ENCODE data around the gene SPHK2. TPM values are rescaled to one million over a fixed set of nuclear protein-coding genes. Genes with fewer than 3 reads are reported as not detected.

SPHK2 gene
- polyA plus RNA-seq, 1 of the 3 experiments (the other 2 are of a cell fraction) = 14.8 TPM

DNA sequence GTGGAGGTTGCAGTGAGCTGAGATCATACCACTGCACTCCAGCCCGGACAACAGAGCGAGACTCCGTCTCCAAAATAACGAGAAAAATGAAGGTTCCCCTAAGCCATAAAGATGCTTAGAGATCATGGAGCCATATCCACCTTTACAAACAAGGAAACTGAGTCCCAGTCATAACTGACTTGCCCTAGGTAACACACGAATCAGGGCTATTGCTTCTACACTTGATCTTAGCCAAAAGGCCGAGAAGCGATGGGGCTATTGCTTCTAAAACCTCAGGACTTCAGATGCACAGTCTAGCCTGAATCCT lies 14.7 kb downstream of the SPHK2 start:
- Histone ChIP-seq H2AFZ (ENCODE audit: low read depth) (peak overlapping the region; percentile 32; the same call in 1 of the 2 replicates), H3K4me2 (peak overlapping the region; percentile 99), H3K9me2 (no peaks in the 10 kb centered on the region), H3K36me3 (replicated peaks in 1 of 2; ENCODE audit: control insufficient read depth in 1 of 2, insufficient read depth in 2 of 2, low read length in 1 of 2) (peaks cover 17 to 23% of the 10 kb centered on the region in 2 experiments), H3K27ac (ENCODE audit: low read depth in 2 of 2, low read length in 1 of 2) (peak overlapping the region; percentile 93 to 96), H3F3A (replicated peaks; ENCODE audit: insufficient read depth) (peaks cover 30% of the 10 kb centered on the region), H3K79me2 (ENCODE audit: insufficient read depth) (no peaks in the 10 kb centered on the region; the same call in 1 of the 2 replicates), H3K9ac (peak overlapping the region; percentile 81), H3K27me3 (ENCODE audit: insufficient read depth) (no peaks in the 10 kb centered on the region), H4K20me1 (ENCODE audit: insufficient read depth) (no peaks in the 10 kb centered on the region), H3K4me3 (ENCODE audit: low read depth in 2 of 2, low read length in 1 of 2) (peak overlapping the region; percentile 21 to 51; a peak in 3 of 4 replicates), H3K9me3 (no peaks in the 10 kb centered on the region), H3K4me1 (ENCODE audit: control insufficient read depth in 1 of 2, insufficient read depth in 2 of 2, low read depth in 1 of 2, low read length in 1 of 2) (peaks cover 31 to 39% of the 10 kb centered on the region in 2 experiments)
- CTCF ChIA-PET = interaction anchor here (1.7 to 2.0 kb wide), 2 partner anchors 13 to 45 kb away, joined by 6 to 7 read pairs; no protein-coding TSS in a partner anchor
- 66% methylated on average over 7 of the region's 7 CpGs for WGBS (ENCODE audit: low lambda C conversion rate)
- TF ChIP-seq, protein P1, sequence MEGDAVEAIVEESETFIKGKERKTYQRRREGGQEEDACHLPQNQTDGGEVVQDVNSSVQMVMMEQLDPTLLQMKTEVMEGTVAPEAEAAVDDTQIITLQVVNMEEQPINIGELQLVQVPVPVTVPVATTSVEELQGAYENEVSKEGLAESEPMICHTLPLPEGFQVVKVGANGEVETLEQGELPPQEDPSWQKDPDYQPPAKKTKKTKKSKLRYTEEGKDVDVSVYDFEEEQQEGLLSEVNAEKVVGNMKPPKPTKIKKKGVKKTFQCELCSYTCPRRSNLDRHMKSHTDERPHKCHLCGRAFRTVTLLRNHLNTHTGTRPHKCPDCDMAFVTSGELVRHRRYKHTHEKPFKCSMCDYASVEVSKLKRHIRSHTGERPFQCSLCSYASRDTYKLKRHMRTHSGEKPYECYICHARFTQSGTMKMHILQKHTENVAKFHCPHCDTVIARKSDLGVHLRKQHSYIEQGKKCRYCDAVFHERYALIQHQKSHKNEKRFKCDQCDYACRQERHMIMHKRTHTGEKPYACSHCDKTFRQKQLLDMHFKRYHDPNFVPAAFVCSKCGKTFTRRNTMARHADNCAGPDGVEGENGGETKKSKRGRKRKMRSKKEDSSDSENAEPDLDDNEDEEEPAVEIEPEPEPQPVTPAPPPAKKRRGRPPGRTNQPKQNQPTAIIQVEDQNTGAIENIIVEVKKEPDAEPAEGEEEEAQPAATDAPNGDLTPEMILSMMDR (IDR thresholded peaks at IDR 0.05) = no peak
- no peak for TF ChIP-seq NRF1 (IDR thresholded peaks at IDR 0.05; ENCODE audit: low read depth, low read length)
- DNase-seq = no peak
- POLR2A ChIA-PET = interaction anchor here (0.9 to 1.5 kb wide), 5 partner anchors 9 to 20 kb away, joined by 3 to 13 read pairs (median 8); partner anchors contain the start of genes CA11, RPL18 and SPHK2

DNA sequence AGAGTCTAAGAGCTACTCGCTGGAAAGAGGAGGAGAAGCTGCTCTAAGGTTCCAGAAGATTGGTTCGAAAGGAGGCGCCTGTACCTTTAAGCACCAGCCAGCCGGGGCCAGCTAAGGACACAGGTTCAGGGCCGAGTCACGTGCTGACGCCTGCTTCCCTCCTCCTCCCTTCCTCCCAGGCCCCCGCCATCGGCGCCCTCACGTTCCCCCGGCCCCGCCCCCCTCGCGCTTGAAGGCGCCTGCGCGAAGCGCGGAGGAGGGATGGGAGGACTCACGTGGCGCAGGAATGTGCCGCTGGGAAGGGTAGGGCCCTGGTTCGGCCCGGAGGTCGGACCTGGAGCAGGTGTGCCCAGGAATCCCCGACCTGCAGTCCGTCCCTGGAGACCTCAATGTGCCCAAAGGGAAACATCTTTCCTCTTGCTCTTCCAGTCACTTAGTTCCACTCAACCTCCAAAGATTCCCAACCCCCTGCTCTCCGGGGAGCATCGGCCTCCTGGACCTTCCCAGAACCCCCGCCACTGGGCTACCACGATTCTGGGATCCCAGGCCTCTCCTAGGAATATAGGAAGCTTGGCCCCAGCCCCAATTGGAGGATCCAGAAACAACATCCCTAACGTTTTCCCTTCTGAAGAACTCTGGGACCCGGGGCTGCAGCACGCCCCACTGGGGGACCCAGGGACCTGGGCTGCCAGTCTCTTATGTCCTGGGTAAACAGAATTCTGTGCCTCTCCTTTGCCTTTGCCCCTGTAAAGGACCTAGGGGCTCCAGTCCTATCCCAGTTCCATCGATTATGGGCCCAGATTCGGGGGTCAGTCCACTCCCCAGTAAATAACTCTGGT lies 15.3 kb downstream of the SPHK2 start:
- no peaks in the 10 kb centered on the region; the same call in 1 of the 2 replicates for H3K79me2 ChIP-seq (ENCODE audit: insufficient read depth)
- peak overlapping the region; percentile 81 for H3K9ac ChIP-seq
- peak; percentile 90 for DNase-seq
- peak overlapping the region; percentile 32; the same call in 1 of the 2 replicates for H2AFZ ChIP-seq (ENCODE audit: low read depth)
- H3K27me3 ChIP-seq (ENCODE audit: insufficient read depth) = no peaks in the 10 kb centered on the region
- peak overlapping the region; percentile 99 for H3K4me2 ChIP-seq
- peaks cover 15 to 20% of the 10 kb centered on the region in 2 experiments for H3K36me3 ChIP-seq (replicated peaks in 1 of 2; ENCODE audit: control insufficient read depth in 1 of 2, insufficient read depth in 2 of 2, low read length in 1 of 2)
- peak overlapping the region; percentile 35 to 79 for H3K4me3 ChIP-seq (ENCODE audit: low read depth in 2 of 2, low read length in 1 of 2)
- H3K27ac ChIP-seq (ENCODE audit: low read depth in 2 of 2, low read length in 1 of 2) = peak overlapping the region; percentile 96 to 98
- 2% methylated on average over 30 of the region's 37 CpGs for WGBS (ENCODE audit: low lambda C conversion rate)
- H3K9me2 ChIP-seq = no peaks in the 10 kb centered on the region
- POLR2A ChIA-PET = interaction anchor here (0.5 to 1.5 kb wide), 6 partner anchors 8 to 21 kb away, joined by 3 to 13 read pairs (median 6); partner anchors contain the start of genes CA11, RPL18 and SPHK2
- H3K9me3 ChIP-seq = no peaks in the 10 kb centered on the region
- peaks cover 31 to 39% of the 10 kb centered on the region in 2 experiments for H3K4me1 ChIP-seq (ENCODE audit: control insufficient read depth in 1 of 2, insufficient read depth in 2 of 2, low read depth in 1 of 2, low read length in 1 of 2)
- no peaks in the 10 kb centered on the region for H4K20me1 ChIP-seq (ENCODE audit: insufficient read depth)
- H3F3A ChIP-seq (replicated peaks; ENCODE audit: insufficient read depth) = peaks cover 30% of the 10 kb centered on the region
- CTCF ChIA-PET = interaction anchor here (1.7 to 2.0 kb wide), 2 partner anchors 14 to 45 kb away, joined by 6 to 7 read pairs; no protein-coding TSS in a partner anchor
- TF ChIP-seq TAF1 (IDR thresholded peaks at IDR 0.05; ENCODE audit: borderline replicate concordance, low read depth, low read length) = peak; percentile 34; the same call in 1 of the 2 replicates
- TF ChIP-seq, protein P2, sequence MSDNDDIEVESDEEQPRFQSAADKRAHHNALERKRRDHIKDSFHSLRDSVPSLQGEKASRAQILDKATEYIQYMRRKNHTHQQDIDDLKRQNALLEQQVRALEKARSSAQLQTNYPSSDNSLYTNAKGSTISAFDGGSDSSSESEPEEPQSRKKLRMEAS (IDR thresholded peaks at IDR 0.05; ENCODE audit: low read depth) = peak; percentile 96
- TF ChIP-seq, protein P3, sequence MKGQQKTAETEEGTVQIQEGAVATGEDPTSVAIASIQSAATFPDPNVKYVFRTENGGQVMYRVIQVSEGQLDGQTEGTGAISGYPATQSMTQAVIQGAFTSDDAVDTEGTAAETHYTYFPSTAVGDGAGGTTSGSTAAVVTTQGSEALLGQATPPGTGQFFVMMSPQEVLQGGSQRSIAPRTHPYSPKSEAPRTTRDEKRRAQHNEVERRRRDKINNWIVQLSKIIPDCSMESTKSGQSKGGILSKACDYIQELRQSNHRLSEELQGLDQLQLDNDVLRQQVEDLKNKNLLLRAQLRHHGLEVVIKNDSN (IDR thresholded peaks at IDR 0.05; ENCODE audit: borderline replicate concordance, low read depth) = peak; percentile 94
- TF ChIP-seq TCF12 (IDR thresholded peaks at IDR 0.05) = peak; percentile 34; the same call in 1 of the 2 replicates
- TF ChIP-seq CHD2 (IDR thresholded peaks at IDR 0.05; ENCODE audit: low read length, partially characterized antibody) = peak; percentile 85
- no peak for TF ChIP-seq JUND (IDR thresholded peaks at IDR 0.05)
- TF ChIP-seq, protein P1 (IDR thresholded peaks at IDR 0.05) = no peak
- no peak for TF ChIP-seq MEF2A (IDR thresholded peaks at IDR 0.05; ENCODE audit: borderline replicate concordance, low read depth)
- TF ChIP-seq SIN3A (IDR thresholded peaks at IDR 0.05; ENCODE audit: borderline replicate concordance, low read depth, low read length) = peak; percentile 67; the same call in 1 of the 2 replicates
- peak; percentile 38 to 47; a peak in 3 of 4 replicates for TF ChIP-seq EP300 (IDR thresholded peaks at IDR 0.05; ENCODE audit: borderline replicate concordance in 1 of 2, low read depth in 1 of 2, low read length in 1 of 2)
- TF ChIP-seq, protein P4, sequence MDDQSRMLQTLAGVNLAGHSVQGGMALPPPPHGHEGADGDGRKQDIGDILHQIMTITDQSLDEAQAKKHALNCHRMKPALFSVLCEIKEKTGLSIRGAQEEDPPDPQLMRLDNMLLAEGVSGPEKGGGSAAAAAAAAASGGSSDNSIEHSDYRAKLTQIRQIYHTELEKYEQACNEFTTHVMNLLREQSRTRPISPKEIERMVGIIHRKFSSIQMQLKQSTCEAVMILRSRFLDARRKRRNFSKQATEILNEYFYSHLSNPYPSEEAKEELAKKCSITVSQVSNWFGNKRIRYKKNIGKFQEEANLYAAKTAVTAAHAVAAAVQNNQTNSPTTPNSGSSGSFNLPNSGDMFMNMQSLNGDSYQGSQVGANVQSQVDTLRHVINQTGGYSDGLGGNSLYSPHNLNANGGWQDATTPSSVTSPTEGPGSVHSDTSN (IDR thresholded peaks at IDR 0.05) = peak; percentile 22; the same call in 1 of the 2 replicates
- TF ChIP-seq RXRA (IDR thresholded peaks at IDR 0.05; ENCODE audit: borderline replicate concordance, low read depth) = peak; percentile 99
- TF ChIP-seq, protein P5, sequence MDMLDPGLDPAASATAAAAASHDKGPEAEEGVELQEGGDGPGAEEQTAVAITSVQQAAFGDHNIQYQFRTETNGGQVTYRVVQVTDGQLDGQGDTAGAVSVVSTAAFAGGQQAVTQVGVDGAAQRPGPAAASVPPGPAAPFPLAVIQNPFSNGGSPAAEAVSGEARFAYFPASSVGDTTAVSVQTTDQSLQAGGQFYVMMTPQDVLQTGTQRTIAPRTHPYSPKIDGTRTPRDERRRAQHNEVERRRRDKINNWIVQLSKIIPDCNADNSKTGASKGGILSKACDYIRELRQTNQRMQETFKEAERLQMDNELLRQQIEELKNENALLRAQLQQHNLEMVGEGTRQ (IDR thresholded peaks at IDR 0.05; ENCODE audit: borderline replicate concordance, low read depth, low read length) = peak; percentile 72
- peak; percentile 51; the same call in 1 of the 2 replicates for TF ChIP-seq NRF1 (IDR thresholded peaks at IDR 0.05; ENCODE audit: low read depth, low read length)
- no peak for TF ChIP-seq ELF1 (IDR thresholded peaks at IDR 0.05)
- TF ChIP-seq MXI1 (IDR thresholded peaks at IDR 0.05; ENCODE audit: low read depth, low read length) = peak; percentile 78
- no peak for TF ChIP-seq YY1 (IDR thresholded peaks at IDR 0.05; ENCODE audit: low read depth)

All from SK-N-SH (cell line).